Keratinocyte (primary cell): ENCODE results near the gene RFX8.

Experiments
- EZH2 ChIP-seq: IDR thresholded peaks from one replicate; pipeline ENCODE4 v1.6.1; 2012; ENCODE audit warnings: inconsistent platforms, mild to moderate bottlenecking, low read length, moderate library complexity
- TF ChIP-seq, protein P1 (sequence below), 3 experiments: IDR thresholded peaks in 1 of 3; conservative IDR thresholded peaks in 1 of 3; optimal IDR thresholded peaks in 1 of 3; 2 replicates in 2 of 3; 3 replicates in 1 of 3; pipeline versions ENCODE3 to v1.5.1; 2011; ENCODE audit warnings: low read length in 3 of 3, mild to moderate bottlenecking in 3 of 3, moderate library complexity in 2 of 3, control low read depth in 1 of 3, inconsistent platforms in 1 of 3; ENCODE audit not compliant: insufficient read depth in 2 of 3; ENCODE audit errors: extremely low read depth in 1 of 3

DNA sequence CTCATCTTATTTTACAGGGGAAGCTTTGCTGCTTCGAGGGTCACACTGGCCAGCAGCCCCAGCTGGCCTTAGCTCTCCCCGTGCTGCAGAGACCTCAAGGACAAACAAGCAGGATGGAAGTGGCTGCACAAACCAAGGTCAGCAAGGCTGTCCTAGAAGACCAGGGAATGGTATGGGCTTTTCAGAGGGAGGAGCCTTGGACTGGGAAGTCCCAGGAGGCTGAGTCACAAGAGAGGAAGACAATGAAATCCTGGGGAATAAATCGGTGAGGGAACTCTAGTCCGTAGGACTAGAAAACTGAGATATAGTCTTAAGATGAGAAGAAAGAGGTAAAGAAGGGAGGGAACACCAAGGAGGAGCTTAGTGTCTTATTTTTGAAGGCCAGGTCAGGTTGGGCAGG, 103.3 kb downstream of the RFX8 start:
- TF ChIP-seq, protein P1, sequence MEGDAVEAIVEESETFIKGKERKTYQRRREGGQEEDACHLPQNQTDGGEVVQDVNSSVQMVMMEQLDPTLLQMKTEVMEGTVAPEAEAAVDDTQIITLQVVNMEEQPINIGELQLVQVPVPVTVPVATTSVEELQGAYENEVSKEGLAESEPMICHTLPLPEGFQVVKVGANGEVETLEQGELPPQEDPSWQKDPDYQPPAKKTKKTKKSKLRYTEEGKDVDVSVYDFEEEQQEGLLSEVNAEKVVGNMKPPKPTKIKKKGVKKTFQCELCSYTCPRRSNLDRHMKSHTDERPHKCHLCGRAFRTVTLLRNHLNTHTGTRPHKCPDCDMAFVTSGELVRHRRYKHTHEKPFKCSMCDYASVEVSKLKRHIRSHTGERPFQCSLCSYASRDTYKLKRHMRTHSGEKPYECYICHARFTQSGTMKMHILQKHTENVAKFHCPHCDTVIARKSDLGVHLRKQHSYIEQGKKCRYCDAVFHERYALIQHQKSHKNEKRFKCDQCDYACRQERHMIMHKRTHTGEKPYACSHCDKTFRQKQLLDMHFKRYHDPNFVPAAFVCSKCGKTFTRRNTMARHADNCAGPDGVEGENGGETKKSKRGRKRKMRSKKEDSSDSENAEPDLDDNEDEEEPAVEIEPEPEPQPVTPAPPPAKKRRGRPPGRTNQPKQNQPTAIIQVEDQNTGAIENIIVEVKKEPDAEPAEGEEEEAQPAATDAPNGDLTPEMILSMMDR (optimal IDR thresholded peaks at IDR 0.05 in 1 of 3, IDR thresholded peaks at IDR 0.05 in 1 of 3, conservative IDR thresholded peaks at IDR 0.05 in 1 of 3; ENCODE audit: extremely low read depth in 1 of 3, insufficient read depth in 2 of 3, low read length in 3 of 3), result no peak
- TF ChIP-seq EZH2, result no peak
